MCF 10A (cell line): ENCODE results near the gene ODC1. TPM values are rescaled to one million over a fixed set of nuclear protein-coding genes. Genes with fewer than 3 reads are reported as not detected.
"Not testable (repeated sequence)": the region's sequence is repeated elsewhere in the genome, so short reads cannot be mapped to it uniquely, and the experiment has no call there.

Experiments used
- BruUV-seq: library from RNA; stranded (reverse); fragments of 400-500 nt; replicated peaks from 2 replicates; lab custom pipeline; 2021; lab: Mats Ljungman, UMichigan
- CTCF ChIA-PET: fragments of 300-600 bp; sonication (Branson Sonifier 250); formaldehyde crosslinking; extraction: SDS; loops from one replicate; lab custom pipeline; 2021; ENCODE audit warnings: antibody characterized with exemption, inconsistent platforms; lab: Yijun Ruan, JAX
- POLR2A ChIA-PET: fragments of 300-600, 350-650 bp; sonication (Branson Sonifier 250); formaldehyde crosslinking; extraction: SDS; loops from one replicate; lab custom pipeline; 2020; ENCODE audit warnings: antibody characterized with exemption, inconsistent platforms; lab: Yijun Ruan, JAX
- DNase-seq: peaks from one replicate; pipeline ENCODE4 v3.0.0-alpha.2; 2018; ENCODE audit not compliant: unreplicated experiment
- H3K27ac Mint-ChIP-seq: one replicate; pipeline ENCODE4 v1.8.0; 2022; ENCODE audit warnings: mild to moderate bottlenecking, low read depth, mixed read lengths; ENCODE audit not compliant: unreplicated experiment
- H3K27me3 Mint-ChIP-seq: one replicate; pipeline ENCODE4 v1.8.0; 2022; ENCODE audit warnings: mixed read lengths; ENCODE audit not compliant: insufficient read depth, unreplicated experiment
- H3K36me3 Mint-ChIP-seq: one replicate; pipeline ENCODE4 v1.8.0; 2022; ENCODE audit warnings: mild to moderate bottlenecking, moderate library complexity, mixed read lengths; ENCODE audit not compliant: insufficient read depth, unreplicated experiment
- H3K4me1 Mint-ChIP-seq: one replicate; pipeline ENCODE4 v1.8.0; 2022; ENCODE audit warnings: mixed read lengths; ENCODE audit not compliant: insufficient read depth, unreplicated experiment
- H3K4me3 Mint-ChIP-seq: one replicate; pipeline ENCODE4 v1.8.0; 2022; ENCODE audit warnings: mild to moderate bottlenecking, moderate library complexity, mixed read lengths; ENCODE audit not compliant: unreplicated experiment
- H3K9me3 Mint-ChIP-seq: one replicate; pipeline ENCODE4 v1.8.0; 2022; ENCODE audit warnings: mixed read lengths; ENCODE audit not compliant: unreplicated experiment
- CTCF ChIP-seq: fragments of 200-600 bp; IDR thresholded peaks from one replicate; pipeline ENCODE4 v1.8.0; 2022; ENCODE audit warnings: antibody characterized with exemption, mild to moderate bottlenecking; ENCODE audit not compliant: unreplicated experiment
- intact Hi-C: fragments of 100-400 bp; cut with micrococcal nuclease; formaldehyde crosslinking; loops from 2 replicates; pipeline ENCODE4 v1.14.1; 2022
- total RNA-seq: library from RNA; stranded (reverse); gene quantifications from 2 replicates; pipeline ENCODE4 v1.2.3, GENCODE V29; 2022

The ODC1 gene
- total RNA-seq, 1 experiment from 2014 or later, result 341 TPM

- no peak for DNase-seq
- peak overlapping the region; percentile 77 for H3K27ac Mint-ChIP-seq
- no peak for TF ChIP-seq CTCF
- ChIA-PET POLR2A (interaction anchor here (0.7 to 1.9 kb wide), 9 partner anchors 9 to 169 kb away, joined by 3 to 9 read pairs (median 4); partner anchors contain the start of gene ODC1), CTCF (interaction anchor here (1.1 to 1.2 kb wide), 2 partner anchors 30 to 58 kb away, joined by 4 read pairs; no protein-coding TSS in a partner anchor)
- peaks cover 7% of the 10 kb centered on the region for H3K36me3 Mint-ChIP-seq
- intact Hi-C loops, result loop anchor here (2.0 to 10.0 kb wide), 3 partner anchors 22 to 82 kb away; no protein-coding TSS in a partner anchor
- peaks cover 21% of the 10 kb centered on the region for H3K27me3 Mint-ChIP-seq
- H3K4me3 Mint-ChIP-seq, result no peak overlapping the region
- no peaks in the 10 kb centered on the region for H3K9me3 Mint-ChIP-seq
- H3K4me1 Mint-ChIP-seq, result peaks cover 24% of the 10 kb centered on the region
- TSS peak; percentile 60 for BruUV-seq
These were observed 45.0 kb upstream of the ODC1 start for GRCh38 chr2:10493075-10493633.

- no peaks in the 10 kb centered on the region for H3K9me3 Mint-ChIP-seq
- no peak overlapping the region for H3K4me3 Mint-ChIP-seq
- H3K36me3 Mint-ChIP-seq, result peaks cover 7% of the 10 kb centered on the region
- H3K27ac Mint-ChIP-seq, result no peak overlapping the region
- H3K27me3 Mint-ChIP-seq, result peaks cover 23% of the 10 kb centered on the region
- CTCF ChIA-PET, result no interaction called here
- intact Hi-C loops, result loop anchor here (10.0 kb wide), 1 partner anchor 84 kb away; no protein-coding TSS in a partner anchor
- BruUV-seq, result no TSS peak
- DNase-seq, result no peak
- peaks cover 13% of the 10 kb centered on the region for H3K4me1 Mint-ChIP-seq
- TF ChIP-seq CTCF, result no peak
- POLR2A ChIA-PET, result interaction anchor here (1.1 kb wide), 1 partner anchor 37 kb away, joined by 3 read pairs; no protein-coding TSS in a partner anchor
These were observed 42.7 kb upstream of the ODC1 start for GRCh38 chr2:10490806-10491291.

- Mint-ChIP-seq H3K4me3 (no peak overlapping the region), H3K27ac (no peak overlapping the region), H3K9me3 (no peaks in the 10 kb centered on the region), H3K27me3 (peaks cover 15% of the 10 kb centered on the region), H3K4me1 (peaks cover 13% of the 10 kb centered on the region), H3K36me3 (peaks cover 7% of the 10 kb centered on the region)
- no peak for TF ChIP-seq CTCF
- BruUV-seq, result no TSS peak
- no peak for DNase-seq
- ChIA-PET CTCF (interaction anchor here (0.6 kb wide), 2 partner anchors 45 to 232 kb away, joined by 3 read pairs; no protein-coding TSS in a partner anchor), POLR2A (interaction anchor here (1.1 to 1.3 kb wide), 2 partner anchors 30 to 36 kb away, joined by 3 read pairs; no protein-coding TSS in a partner anchor)
- intact Hi-C loops, result loop anchor here (10.0 kb wide), 1 partner anchor 85 kb away; no protein-coding TSS in a partner anchor
These were observed 41.9 kb upstream of the ODC1 start for GRCh38 chr2:10489842-10490555.

- BruUV-seq, intact Hi-C loops, DNase-seq, CTCF ChIA-PET, H3K9me3 Mint-ChIP-seq, H3K4me3 Mint-ChIP-seq, POLR2A ChIA-PET, H3K36me3 Mint-ChIP-seq, H3K4me1 Mint-ChIP-seq: not testable (repeated sequence)
- peak overlapping the region; percentile 70 for H3K27ac Mint-ChIP-seq
- H3K27me3 Mint-ChIP-seq, result peaks cover 25% of the 10 kb centered on the region
These were observed 40.0 kb upstream of the ODC1 start for GRCh38 chr2:10488142-10488541.

GRCh38 chr2:10487741-10488104 lies 39.6 kb upstream of the ODC1 start:
- H3K9me3 Mint-ChIP-seq, intact Hi-C loops, H3K4me1 Mint-ChIP-seq, POLR2A ChIA-PET, BruUV-seq, H3K4me3 Mint-ChIP-seq, DNase-seq, H3K36me3 Mint-ChIP-seq: not testable (repeated sequence)
- peaks cover 29% of the 10 kb centered on the region for H3K27me3 Mint-ChIP-seq
- CTCF ChIA-PET, result interaction anchor here (1.1 kb wide), 1 partner anchor 10 kb away, joined by 3 read pairs; no protein-coding TSS in a partner anchor
- peak overlapping the region; percentile 70 for H3K27ac Mint-ChIP-seq
